NOMO-1 treated with dmso at 0.1 percent for 144 hours (cell line): ENCODE results near the gene CBFA2T2.
"Not testable (repeated sequence)": the region's sequence is repeated elsewhere in the genome, so short reads cannot be mapped to it uniquely, and the experiment has no call there.

ENCODE experiments used
- DNase-seq: peaks from one replicate; lab custom pipeline; 2025; ENCODE audit not compliant: unreplicated experiment; lab: John Stamatoyannopoulos, UW

CBFA2T2 gene

GRCh38 chr20:33470457-33470856 is 19.4 kb upstream of the CBFA2T2 start:
- DNase-seq: no peak

GRCh38 chr20:33470866-33471265 is 19.0 kb upstream of the CBFA2T2 start:
- DNase-seq: no peak

- no peak for DNase-seq
Measured at GRCh38 chr20:33472868-33473435, 16.9 kb upstream of the CBFA2T2 start.

GRCh38 chr20:33474097-33474873 is 15.6 kb upstream of the CBFA2T2 start:
- no peak for DNase-seq

GRCh38 chr20:33474963-33475362 is 14.9 kb upstream of the CBFA2T2 start:
- DNase-seq: no peak

- DNase-seq: no peak
Measured at GRCh38 chr20:33475381-33476152, 14.3 kb upstream of the CBFA2T2 start.

GRCh38 chr20:33477386-33478234 is 12.3 kb upstream of the CBFA2T2 start:
- DNase-seq: no peak

GRCh38 chr20:33480048-33480447 is 9.8 kb upstream of the CBFA2T2 start:
- no peak for DNase-seq

GRCh38 chr20:33481431-33481941 is 8.4 kb upstream of the CBFA2T2 start:
- DNase-seq: no peak

GRCh38 chr20:33482581-33482980 is 7.3 kb upstream of the CBFA2T2 start:
- DNase-seq: no peak

GRCh38 chr20:33483186-33483585 is 6.7 kb upstream of the CBFA2T2 start:
- DNase-seq: not testable (repeated sequence)

GRCh38 chr20:33488201-33488600 is 1.7 kb upstream of the CBFA2T2 start:
- DNase-seq: no peak

- not testable (repeated sequence) for DNase-seq
Measured at GRCh38 chr20:33488661-33489494, 1.0 kb upstream of the CBFA2T2 start.

GRCh38 chr20:33489495-33490022 is 337 bp upstream of the CBFA2T2 start:
- DNase-seq: peak; percentile 94

- DNase-seq: no peak
Measured at GRCh38 chr20:33490934-33491656, 1.2 kb downstream of the CBFA2T2 start.

GRCh38 chr20:33493076-33493766 is 3.3 kb downstream of the CBFA2T2 start:
- no peak for DNase-seq

- DNase-seq: not testable (repeated sequence)
Measured at GRCh38 chr20:33496776-33497175, 6.9 kb downstream of the CBFA2T2 start.

- DNase-seq: no peak
Measured at GRCh38 chr20:33499355-33499754, 9.5 kb downstream of the CBFA2T2 start.
